ENCODE measurements around the gene LEF1. TPM values are rescaled to one million over a fixed set of nuclear protein-coding genes. Genes with fewer than 3 reads are reported as not detected.

Gene LEF1
- total RNA-seq, 1 experiment from 2014 or later: 0.79 TPM

GRCh38 chr4:108120789-108121188 is 47.9 kb downstream of the LEF1 start:
- Histone ChIP-seq H3K4me3 (replicated peaks in 1 of 2; ENCODE audit: low read depth in 1 of 2, low read length in 2 of 2) (no peak overlapping the region), H3K27ac (ENCODE audit: low read depth, low read length) (no peak overlapping the region), H3K4me1 (ENCODE audit: control insufficient read depth in 1 of 2, insufficient read depth in 2 of 2, low read length in 2 of 2) (peaks cover 17 to 26% of the 10 kb centered on the region in 2 experiments), H3K4me2 (ENCODE audit: low read length) (no peak overlapping the region), H3K9me3 (ENCODE audit: control insufficient read depth in 1 of 2, insufficient read depth in 1 of 2, low read depth in 1 of 2, low read length in 2 of 2) (no peaks in the 10 kb centered on the region), H4K20me1 (ENCODE audit: insufficient read depth) (no peaks in the 10 kb centered on the region), H3K36me3 (ENCODE audit: control insufficient read depth in 1 of 2, insufficient read depth in 2 of 2, low read length in 2 of 2) (no peaks in the 10 kb centered on the region), H3K9ac (ENCODE audit: low read length) (no peak overlapping the region), H3K27me3 (ENCODE audit: insufficient read depth, low read length) (no peaks in the 10 kb centered on the region), H3K9me2 (ENCODE audit: insufficient read depth) (no peaks in the 10 kb centered on the region), H3K79me2 (ENCODE audit: insufficient read depth, low read length) (no peaks in the 10 kb centered on the region), H2AFZ (ENCODE audit: low read depth, low read length, poor library complexity, severe bottlenecking) (no peak overlapping the region)
- intact Hi-C loops (cut with micrococcal nuclease): no loop called here
- no peak for ATAC-seq
- TF ChIP-seq REST (IDR thresholded peaks at IDR 0.05; ENCODE audit: low read depth): no peak
- CTCF ChIA-PET: no interaction called here
- BruUV-seq (replicated peaks): no TSS peak
- POLR2A ChIA-PET: no interaction called here
- no peak for DNase-seq (ENCODE audit: low read depth, low spot score)
- RAD21 ChIA-PET (ENCODE audit: low non-redundant PET in 1 of 2, low total read pairs in 2 of 2, uncharacterized antibody in 2 of 2, unreplicated experiment in 2 of 2): no interaction called here

GRCh38 chr4:108119199-108119800 is 49.4 kb downstream of the LEF1 start:
- H3K79me2 ChIP-seq (ENCODE audit: insufficient read depth, low read length): no peaks in the 10 kb centered on the region
- ATAC-seq (no peak), DNase-seq (ENCODE audit: low read depth, low spot score) (no peak)
- H2AFZ ChIP-seq (ENCODE audit: low read depth, low read length, poor library complexity, severe bottlenecking): no peak overlapping the region
- H3K9me2 ChIP-seq (ENCODE audit: insufficient read depth): no peaks in the 10 kb centered on the region
- H3K36me3 ChIP-seq (ENCODE audit: control insufficient read depth in 1 of 2, insufficient read depth in 2 of 2, low read length in 2 of 2): no peaks in the 10 kb centered on the region
- ChIA-PET RAD21 (ENCODE audit: low non-redundant PET in 1 of 2, low total read pairs in 2 of 2, uncharacterized antibody in 2 of 2, unreplicated experiment in 2 of 2) (no interaction called here), POLR2A (no interaction called here), CTCF (interaction anchor here (1.8 kb wide), 1 partner anchor 12 kb away, joined by 5 read pairs; no protein-coding TSS in a partner anchor)
- H3K9me3 ChIP-seq (ENCODE audit: control insufficient read depth in 1 of 2, insufficient read depth in 1 of 2, low read depth in 1 of 2, low read length in 2 of 2): no peaks in the 10 kb centered on the region
- intact Hi-C loops (cut with micrococcal nuclease): no loop called here
- no peaks in the 10 kb centered on the region for H4K20me1 ChIP-seq (ENCODE audit: insufficient read depth)
- no TSS peak for BruUV-seq (replicated peaks)
- no peak overlapping the region for H3K9ac ChIP-seq (ENCODE audit: low read length)
- H3K27ac ChIP-seq (ENCODE audit: low read depth, low read length): no peak overlapping the region
- H3K27me3 ChIP-seq (ENCODE audit: insufficient read depth, low read length): no peaks in the 10 kb centered on the region
- no peak overlapping the region for H3K4me2 ChIP-seq (ENCODE audit: low read length)
- H3K4me1 ChIP-seq (ENCODE audit: control insufficient read depth in 1 of 2, insufficient read depth in 2 of 2, low read length in 2 of 2): peaks cover 17 to 26% of the 10 kb centered on the region in 2 experiments
- H3K4me3 ChIP-seq (replicated peaks in 1 of 2; ENCODE audit: low read depth in 1 of 2, low read length in 2 of 2): no peak overlapping the region
- TF ChIP-seq JUND (IDR thresholded peaks at IDR 0.05): no peak
- TF ChIP-seq SRF (IDR thresholded peaks at IDR 0.05; ENCODE audit: low read depth): no peak
- TF ChIP-seq YY1 (IDR thresholded peaks at IDR 0.05; ENCODE audit: extremely low read depth, insufficient replicate concordance, low read depth, low read length): no peak
- TF ChIP-seq, protein P1, sequence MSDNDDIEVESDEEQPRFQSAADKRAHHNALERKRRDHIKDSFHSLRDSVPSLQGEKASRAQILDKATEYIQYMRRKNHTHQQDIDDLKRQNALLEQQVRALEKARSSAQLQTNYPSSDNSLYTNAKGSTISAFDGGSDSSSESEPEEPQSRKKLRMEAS (IDR thresholded peaks at IDR 0.05): no peak
- no peak for TF ChIP-seq POLR2AphosphoS5 (IDR thresholded peaks at IDR 0.05; ENCODE audit: low read depth, low read length)
- TF ChIP-seq CEBPB (IDR thresholded peaks at IDR 0.05; ENCODE audit: low read depth): no peak
- TF ChIP-seq EGR1 (IDR thresholded peaks at IDR 0.05; ENCODE audit: low read depth): no peak
- TF ChIP-seq CTCF (IDR thresholded peaks at IDR 0.05 in 2 of 3, conservative IDR thresholded peaks at IDR 0.05 in 1 of 3; ENCODE audit: borderline replicate concordance in 1 of 3, insufficient read depth in 1 of 3, low read depth in 2 of 3, low read length in 2 of 3): no peak
- TF ChIP-seq EZH2 (IDR thresholded peaks at IDR 0.05): no peak
- no peak for TF ChIP-seq ZNF274 (IDR thresholded peaks at IDR 0.05; ENCODE audit: low read depth, low read length)
- no peak for TF ChIP-seq TCF7L2 (IDR thresholded peaks at IDR 0.05; ENCODE audit: borderline replicate concordance, extremely low read depth, insufficient read depth, insufficient read length)
- TF ChIP-seq EZH2phosphoT487 (IDR thresholded peaks at IDR 0.05; ENCODE audit: borderline replicate concordance): no peak
- TF ChIP-seq ZFX (IDR thresholded peaks at IDR 0.05): no peak
- TF ChIP-seq ELF1 (IDR thresholded peaks at IDR 0.05; ENCODE audit: borderline replicate concordance, low read depth): no peak
- no peak for TF ChIP-seq RAD21 (IDR thresholded peaks at IDR 0.05; ENCODE audit: low read depth)
